Spleen (tissue), 7 donors: ENCODE data around the gene ST6GALNAC5.

Experiments
- POLR2A ChIP-seq, 3 donors: fragments of 450-650 bp; IDR thresholded peaks; one replicate each; pipeline ENCODE4 v1.5.1; 2017; ENCODE audit warnings: antibody characterized with exemption in 3 of 3, mild to moderate bottlenecking in 1 of 3
- POLR2AphosphoS5 ChIP-seq, 3 donors: sonication (generic); formaldehyde crosslinking; IDR thresholded peaks; one replicate each; pipeline ENCODE4 v1.5.1; 2017; ENCODE audit warnings: antibody characterized with exemption in 3 of 3
- TF ChIP-seq, protein P1 (sequence below), 11 experiments: fragments of 200-600 bp in 7 of 11; fragments of 450-650 bp in 4 of 11; sonication (generic) in 4 of 11; IDR thresholded peaks in 8 of 11; conservative IDR thresholded peaks in 3 of 11; 1 replicate in 7 of 11; 2 replicates in 4 of 11; pipeline versions ENCODE4 v1.4.0 to v1.8.0; 2016 to 2021; ENCODE audit warnings: antibody characterized with exemption in 11 of 11, inconsistent platforms in 4 of 11, mild to moderate bottlenecking in 1 of 11
- donor health status: DM: no; HTN: no; CAD: no; lungs with moderate emphysema.
- donor health status: DM: no; HTN: no; CAD: no.
- donor health status: DM: no; HTN: no; CAD: no.

DNA sequence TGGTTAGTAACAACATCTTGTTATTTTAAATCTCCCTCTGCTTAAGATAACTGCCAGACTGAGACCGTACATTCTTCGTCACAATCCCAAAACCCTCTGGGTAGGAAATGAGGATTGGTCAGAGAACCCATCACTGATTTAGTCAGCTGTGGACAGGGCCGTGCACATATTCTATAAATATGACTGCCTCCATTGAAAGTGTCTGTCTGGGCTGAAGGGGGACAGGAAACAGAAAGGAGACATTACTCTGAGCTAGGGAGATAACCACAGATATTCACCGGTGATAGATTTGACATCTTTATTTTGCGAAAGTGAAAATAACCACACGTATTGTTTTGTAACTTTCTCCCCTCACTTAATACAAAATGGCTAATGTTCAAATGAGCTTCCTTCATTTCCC, 36.9 kb upstream of the ST6GALNAC5 start:
- TF ChIP-seq, protein P1, sequence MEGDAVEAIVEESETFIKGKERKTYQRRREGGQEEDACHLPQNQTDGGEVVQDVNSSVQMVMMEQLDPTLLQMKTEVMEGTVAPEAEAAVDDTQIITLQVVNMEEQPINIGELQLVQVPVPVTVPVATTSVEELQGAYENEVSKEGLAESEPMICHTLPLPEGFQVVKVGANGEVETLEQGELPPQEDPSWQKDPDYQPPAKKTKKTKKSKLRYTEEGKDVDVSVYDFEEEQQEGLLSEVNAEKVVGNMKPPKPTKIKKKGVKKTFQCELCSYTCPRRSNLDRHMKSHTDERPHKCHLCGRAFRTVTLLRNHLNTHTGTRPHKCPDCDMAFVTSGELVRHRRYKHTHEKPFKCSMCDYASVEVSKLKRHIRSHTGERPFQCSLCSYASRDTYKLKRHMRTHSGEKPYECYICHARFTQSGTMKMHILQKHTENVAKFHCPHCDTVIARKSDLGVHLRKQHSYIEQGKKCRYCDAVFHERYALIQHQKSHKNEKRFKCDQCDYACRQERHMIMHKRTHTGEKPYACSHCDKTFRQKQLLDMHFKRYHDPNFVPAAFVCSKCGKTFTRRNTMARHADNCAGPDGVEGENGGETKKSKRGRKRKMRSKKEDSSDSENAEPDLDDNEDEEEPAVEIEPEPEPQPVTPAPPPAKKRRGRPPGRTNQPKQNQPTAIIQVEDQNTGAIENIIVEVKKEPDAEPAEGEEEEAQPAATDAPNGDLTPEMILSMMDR (IDR thresholded peaks at IDR 0.05 in 8 of 11, conservative IDR thresholded peaks at IDR 0.05 in 3 of 11), result no peak
- TF ChIP-seq POLR2A (IDR thresholded peaks at IDR 0.05), result no peak
- TF ChIP-seq POLR2AphosphoS5 (IDR thresholded peaks at IDR 0.05), result no peak
